H1 (cell line): ENCODE data around the gene SECISBP2L. TPM values are rescaled to one million over a fixed set of nuclear protein-coding genes. Genes with fewer than 3 reads are reported as not detected.

Experiments used
- CHD2 ChIP-seq: IDR thresholded peaks from 2 replicates; pipeline ENCODE4 v1.6.1; 2012; ENCODE audit warnings: low read length, improper control_type of control experiment
- KDM1A ChIP-seq: fragments of 200-600, 300-600 bp; sonication (generic); IDR thresholded peaks from 2 replicates; pipeline ENCODE4 v1.7.1; 2016; ENCODE audit warnings: mild to moderate bottlenecking, low read length, borderline replicate concordance
- TEAD4 ChIP-seq: IDR thresholded peaks from 2 replicates; pipeline ENCODE4 v1.6.1; 2012; ENCODE audit warnings: low read depth, low read length, inconsistent platforms, mixed read lengths
- polyA plus RNA-seq, 7 experiments: library from polyadenylated mRNA; depleted of rRNA in 3 of 7; stranded (reverse) in 5 of 7; unstranded in 2 of 7; fragments of >200 nt in 5 of 7; fragments of 200-250 nt in 2 of 7; gene quantifications; 1 replicate in 5 of 7; 2 replicates in 1 of 7; 4 replicates in 1 of 7; pipeline versions ENCODE4 v1.2.1 to v1.2.3, GENCODE V29; 2011 to 2013; ENCODE audit warnings: missing spikeins in 2 of 7, mixed read lengths in 2 of 7
- total RNA-seq: library from RNA; stranded (reverse); fragmentation: NEBNext Ultra II Directional; extraction: Animal tissue kit (Norgen Biotek cat#: 25700); gene quantifications from 2 replicates; pipeline ENCODE4 v1.2.1, GENCODE V29; 2021

The SECISBP2L gene
- total and polyA plus RNA-seq, 2 of the 8 experiments (the other 6 are each of a cell fraction or from before 2014, with no cell fraction given), result 7.6 to 22.8 TPM

- TF ChIP-seq KDM1A (no peak), CHD2 (no peak), TEAD4 (no peak)
These were observed 13.2 kb upstream of the SECISBP2L start (continued) for GRCh38 chr15:49059491-49059890.
